HG02943 (cell line): ENCODE results near the gene OR2J2.
"Not testable (repeated sequence)": the region's sequence is repeated elsewhere in the genome, so short reads cannot be mapped to it uniquely, and the experiment has no call there.

Experiments
- ATAC-seq: cut with Tn5 transposase; IDR thresholded peaks from one replicate; pipeline ENCODE4 v1.9.1; 2021; ENCODE audit warnings: mild to moderate bottlenecking, low read depth, moderate library complexity; ENCODE audit not compliant: unreplicated experiment

The OR2J2 gene

GRCh38 chr6:29218056-29218455 is 47.3 kb downstream of the OR2J2 start:
- ATAC-seq: not testable (repeated sequence)
